Stomach (tissue), 4 donors: ENCODE results near the gene GDNF.

ENCODE experiments used
- EP300 ChIP-seq: sonication (generic); formaldehyde crosslinking; IDR thresholded peaks from one replicate; pipeline ENCODE4 v1.6.1; 2017; ENCODE audit warnings: antibody characterized with exemption
- POLR2A ChIP-seq, 4 donors: fragments of 450-650 bp; IDR thresholded peaks; one replicate each; pipeline ENCODE4 v1.6.1; 2016; ENCODE audit warnings: antibody characterized with exemption in 4 of 4, control low read depth in 2 of 4, mild to moderate bottlenecking in 1 of 4, moderate library complexity in 1 of 4
- POLR2AphosphoS5 ChIP-seq, 3 donors: sonication (generic); formaldehyde crosslinking; IDR thresholded peaks; one replicate each; pipeline ENCODE4 v1.6.1; 2016; ENCODE audit warnings: antibody characterized with exemption in 3 of 3
- TF ChIP-seq, protein P1 (sequence below), 7 experiments: fragments of 450-650 bp in 4 of 7; fragments of 200-600 bp in 3 of 7; sonication (generic) in 3 of 7; IDR thresholded peaks; one replicate each; pipeline ENCODE4 v1.5.1; 2016 to 2019; ENCODE audit warnings: antibody characterized with exemption in 7 of 7, control low read depth in 2 of 7, mild to moderate bottlenecking in 1 of 7

DNA sequence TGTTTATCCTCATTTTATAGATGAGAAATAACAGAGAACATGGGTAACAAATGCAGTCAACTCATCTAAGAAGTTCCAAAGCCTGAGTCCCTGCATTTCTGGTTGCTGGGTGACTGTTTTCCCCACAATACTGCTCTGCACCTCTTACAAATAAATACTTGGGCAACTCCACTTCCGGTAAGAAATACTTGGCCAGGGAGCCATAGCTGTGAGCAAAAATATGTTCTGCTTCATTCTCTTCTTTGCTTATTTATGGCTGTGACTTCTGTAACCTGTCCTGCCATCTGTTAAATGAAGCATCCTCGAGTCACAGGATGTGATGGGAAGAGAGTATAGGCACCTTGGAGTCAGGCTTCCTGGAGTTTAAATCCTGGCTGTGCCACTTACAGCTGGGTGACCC lies 49.9 kb downstream of the GDNF start:
- TF ChIP-seq, protein P1, sequence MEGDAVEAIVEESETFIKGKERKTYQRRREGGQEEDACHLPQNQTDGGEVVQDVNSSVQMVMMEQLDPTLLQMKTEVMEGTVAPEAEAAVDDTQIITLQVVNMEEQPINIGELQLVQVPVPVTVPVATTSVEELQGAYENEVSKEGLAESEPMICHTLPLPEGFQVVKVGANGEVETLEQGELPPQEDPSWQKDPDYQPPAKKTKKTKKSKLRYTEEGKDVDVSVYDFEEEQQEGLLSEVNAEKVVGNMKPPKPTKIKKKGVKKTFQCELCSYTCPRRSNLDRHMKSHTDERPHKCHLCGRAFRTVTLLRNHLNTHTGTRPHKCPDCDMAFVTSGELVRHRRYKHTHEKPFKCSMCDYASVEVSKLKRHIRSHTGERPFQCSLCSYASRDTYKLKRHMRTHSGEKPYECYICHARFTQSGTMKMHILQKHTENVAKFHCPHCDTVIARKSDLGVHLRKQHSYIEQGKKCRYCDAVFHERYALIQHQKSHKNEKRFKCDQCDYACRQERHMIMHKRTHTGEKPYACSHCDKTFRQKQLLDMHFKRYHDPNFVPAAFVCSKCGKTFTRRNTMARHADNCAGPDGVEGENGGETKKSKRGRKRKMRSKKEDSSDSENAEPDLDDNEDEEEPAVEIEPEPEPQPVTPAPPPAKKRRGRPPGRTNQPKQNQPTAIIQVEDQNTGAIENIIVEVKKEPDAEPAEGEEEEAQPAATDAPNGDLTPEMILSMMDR (IDR thresholded peaks at IDR 0.05) = no peak
- TF ChIP-seq POLR2A (IDR thresholded peaks at IDR 0.05) = no peak
- no peak for TF ChIP-seq EP300
- TF ChIP-seq POLR2AphosphoS5 (IDR thresholded peaks at IDR 0.05) = no peak
